Hepatocyte (in vitro differentiated cells): ENCODE data around the gene USP20. TPM values are rescaled to one million over a fixed set of nuclear protein-coding genes. Genes with fewer than 3 reads are reported as not detected.

ENCODE experiments used
- DNase-seq: peaks from one replicate; pipeline ENCODE4 v3.0.0-alpha.2; 2016; ENCODE audit warnings: low spot score
- H2AFZ ChIP-seq: fragments of 200-600 bp; sonication (generic); 2 replicates; pipeline ENCODE4 v1.6.0; 2016; ENCODE audit warnings: antibody characterized with exemption, mild to moderate bottlenecking
- H3K27ac ChIP-seq: fragments of 200-600 bp; sonication (generic); 2 replicates; pipeline ENCODE4 v1.5.1; 2016; ENCODE audit warnings: mild to moderate bottlenecking
- H3K27me3 ChIP-seq: fragments of 200-600 bp; sonication (generic); 2 replicates; pipeline ENCODE4 v1.6.1; 2016
- H3K36me3 ChIP-seq: fragments of 200-600 bp; sonication (generic); replicated peaks from 2 replicates; pipeline ENCODE4 v1.5.1; 2016; ENCODE audit warnings: low read depth; ENCODE audit not compliant: insufficient read depth
- H3K4me1 ChIP-seq: fragments of 200-600 bp; sonication (generic); 2 replicates; pipeline ENCODE4 v1.5.1; 2016; ENCODE audit warnings: mild to moderate bottlenecking, moderate library complexity; ENCODE audit not compliant: insufficient read depth
- H3K4me2 ChIP-seq: fragments of 200-600 bp; sonication (generic); 2 replicates; pipeline ENCODE4 v1.6.0; 2016
- H3K4me3 ChIP-seq: fragments of 200-600 bp; sonication (generic); 2 replicates; pipeline ENCODE4 v1.5.1; 2016; ENCODE audit warnings: mild to moderate bottlenecking
- H3K79me2 ChIP-seq: fragments of 200-600 bp; sonication (generic); 2 replicates; pipeline ENCODE4 v1.6.0; 2017; ENCODE audit warnings: mild to moderate bottlenecking
- H3K9me2 ChIP-seq: fragments of 200-600 bp; sonication (generic); replicated peaks from 2 replicates; pipeline ENCODE4 v1.6.0; 2017; ENCODE audit warnings: mild to moderate bottlenecking; ENCODE audit not compliant: insufficient read depth
- H3K9me3 ChIP-seq: fragments of 200-600 bp; sonication (generic); 2 replicates; pipeline ENCODE4 v1.5.1; 2016; ENCODE audit warnings: low read depth, mild to moderate bottlenecking
- H4K20me1 ChIP-seq: fragments of 200-600 bp; sonication (generic); 2 replicates; pipeline ENCODE4 v1.6.0; 2016; ENCODE audit warnings: mild to moderate bottlenecking; ENCODE audit not compliant: insufficient read depth, poor library complexity, severe bottlenecking
- EZH2 ChIP-seq: fragments of 200-600 bp; sonication (generic); IDR thresholded peaks from 2 replicates; pipeline ENCODE4 v1.6.1; 2016; ENCODE audit warnings: antibody characterized with exemption, mild to moderate bottlenecking, borderline replicate concordance
- EZH2phosphoT487 ChIP-seq: fragments of 200-600 bp; sonication (generic); IDR thresholded peaks from one replicate; pipeline ENCODE4 v1.6.1; 2018; ENCODE audit warnings: antibody characterized with exemption, mild to moderate bottlenecking, low read depth, moderate library complexity; ENCODE audit not compliant: unreplicated experiment, severe bottlenecking
- WGBS: methylation state at CpG from one replicate; pipeline ENCODE4 v1.1.6; 2016; ENCODE audit warnings: low lambda C conversion rate; ENCODE audit errors: missing lambda C conversion rate; 5-methylcytosine and 5-hydroxymethylcytosine counted together
- polyA plus RNA-seq: library from polyadenylated mRNA; unstranded; fragments of >200 nt; fragmentation: Nextera tagmentation; extraction: Ambion mirVana; gene quantifications from 2 replicates; pipeline ENCODE4 v1.2.1, GENCODE V29; 2016
- total RNA-seq: library from RNA; depleted of rRNA; stranded (reverse); fragments of >200 nt; gene quantifications from 2 replicates; pipeline ENCODE4 v1.2.3, GENCODE V29; 2014
- TF ChIP-seq, protein P1 (sequence below): fragments of 200-600 bp; sonication (generic); IDR thresholded peaks from 2 replicates; pipeline ENCODE4 v1.5.1; 2016; ENCODE audit warnings: antibody characterized with exemption, mild to moderate bottlenecking; ENCODE audit not compliant: poor library complexity

Gene USP20
- total and polyA plus RNA-seq, 2 experiments from 2014 or later = 10.6 to 29.0 TPM

DNA sequence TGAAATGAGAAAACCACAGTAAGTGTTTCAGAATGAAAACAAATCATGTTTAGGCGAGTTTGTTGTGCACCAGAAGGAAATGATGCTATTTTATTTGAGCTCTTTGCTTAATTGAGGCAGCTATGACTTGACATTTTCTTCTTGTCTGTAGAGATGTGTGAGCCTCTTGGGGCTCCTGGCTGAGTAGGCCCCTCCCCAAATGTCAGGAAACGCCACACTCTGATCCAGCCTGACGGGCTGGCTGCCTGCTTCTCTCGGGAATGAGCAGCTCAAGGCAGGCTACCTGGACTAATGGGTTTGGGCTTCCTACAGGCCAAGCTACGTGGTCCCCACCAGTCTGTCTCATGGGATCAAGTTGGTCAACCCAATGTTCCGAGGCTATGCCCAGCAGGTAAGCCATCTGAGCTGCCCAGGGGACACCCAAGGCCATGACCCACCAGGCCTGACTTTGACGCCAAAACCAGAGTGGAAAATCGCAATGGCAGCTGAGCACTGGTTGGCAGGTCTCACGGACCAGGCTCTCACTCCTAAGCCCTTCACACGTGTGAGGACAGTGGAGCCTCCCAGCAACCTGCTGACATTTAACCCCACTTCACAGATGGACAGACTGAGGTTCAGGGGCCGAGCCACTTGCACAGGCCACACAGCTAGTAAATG is 29.9 kb downstream of the USP20 start:
- H4K20me1 ChIP-seq = no peaks in the 10 kb centered on the region
- H3K4me2 ChIP-seq = no peak overlapping the region
- DNase-seq = no peak
- H3K36me3 ChIP-seq = no peaks in the 10 kb centered on the region
- H3K4me1 ChIP-seq = no peaks in the 10 kb centered on the region
- no peak overlapping the region for H3K27ac ChIP-seq
- no peak overlapping the region for H3K4me3 ChIP-seq
- no peaks in the 10 kb centered on the region for H3K9me3 ChIP-seq
- H3K9me2 ChIP-seq = no peaks in the 10 kb centered on the region
- H3K27me3 ChIP-seq = no peaks in the 10 kb centered on the region
- 68% methylated on average over 11 of the region's 11 CpGs for WGBS
- TF ChIP-seq, protein P1, sequence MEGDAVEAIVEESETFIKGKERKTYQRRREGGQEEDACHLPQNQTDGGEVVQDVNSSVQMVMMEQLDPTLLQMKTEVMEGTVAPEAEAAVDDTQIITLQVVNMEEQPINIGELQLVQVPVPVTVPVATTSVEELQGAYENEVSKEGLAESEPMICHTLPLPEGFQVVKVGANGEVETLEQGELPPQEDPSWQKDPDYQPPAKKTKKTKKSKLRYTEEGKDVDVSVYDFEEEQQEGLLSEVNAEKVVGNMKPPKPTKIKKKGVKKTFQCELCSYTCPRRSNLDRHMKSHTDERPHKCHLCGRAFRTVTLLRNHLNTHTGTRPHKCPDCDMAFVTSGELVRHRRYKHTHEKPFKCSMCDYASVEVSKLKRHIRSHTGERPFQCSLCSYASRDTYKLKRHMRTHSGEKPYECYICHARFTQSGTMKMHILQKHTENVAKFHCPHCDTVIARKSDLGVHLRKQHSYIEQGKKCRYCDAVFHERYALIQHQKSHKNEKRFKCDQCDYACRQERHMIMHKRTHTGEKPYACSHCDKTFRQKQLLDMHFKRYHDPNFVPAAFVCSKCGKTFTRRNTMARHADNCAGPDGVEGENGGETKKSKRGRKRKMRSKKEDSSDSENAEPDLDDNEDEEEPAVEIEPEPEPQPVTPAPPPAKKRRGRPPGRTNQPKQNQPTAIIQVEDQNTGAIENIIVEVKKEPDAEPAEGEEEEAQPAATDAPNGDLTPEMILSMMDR = no peak
- no peak for TF ChIP-seq EZH2phosphoT487
- no peak for TF ChIP-seq EZH2
- no peak overlapping the region for H2AFZ ChIP-seq
- no peaks in the 10 kb centered on the region for H3K79me2 ChIP-seq

DNA sequence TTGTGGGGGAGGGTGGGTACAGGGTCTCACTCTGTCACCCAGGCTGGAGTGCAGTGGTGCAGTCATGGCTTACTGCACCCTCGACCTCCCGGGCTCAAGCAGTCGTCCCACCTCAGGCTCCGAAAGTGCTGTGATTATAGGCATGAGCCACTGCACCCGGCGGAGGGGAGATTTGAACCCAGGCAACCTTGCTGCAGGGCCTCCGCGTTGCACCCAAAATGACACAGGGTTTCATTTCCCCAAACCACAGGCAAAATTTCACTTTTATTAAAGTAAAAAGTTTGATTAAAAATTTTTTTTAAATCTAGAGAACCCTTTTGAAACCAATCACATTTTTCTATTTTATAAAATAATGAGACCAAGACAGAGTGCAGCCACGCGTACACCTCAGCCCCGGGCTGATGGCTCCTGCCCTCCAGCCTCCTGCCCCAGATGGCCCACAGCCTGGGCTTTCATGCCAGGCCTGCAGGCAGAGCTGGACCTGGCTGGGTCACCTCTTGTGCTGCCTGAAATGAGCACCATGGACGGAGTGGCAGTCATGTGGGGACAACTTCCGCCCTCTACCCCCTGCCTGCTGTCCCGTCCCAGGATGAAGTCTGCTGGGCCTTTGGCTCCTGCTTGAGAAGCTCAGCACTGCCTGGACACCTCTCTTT is 30.5 kb downstream of the USP20 start:
- H3K9me3 ChIP-seq = no peaks in the 10 kb centered on the region
- H2AFZ ChIP-seq = no peak overlapping the region
- no peaks in the 10 kb centered on the region for H3K36me3 ChIP-seq
- H3K27ac ChIP-seq = no peak overlapping the region
- 88% methylated on average over 13 of the region's 14 CpGs for WGBS
- no peaks in the 10 kb centered on the region for H3K27me3 ChIP-seq
- H3K9me2 ChIP-seq = no peaks in the 10 kb centered on the region
- DNase-seq = no peak
- H3K4me2 ChIP-seq = no peak overlapping the region
- H3K79me2 ChIP-seq = no peaks in the 10 kb centered on the region
- TF ChIP-seq EZH2 = no peak
- TF ChIP-seq, protein P1 = no peak
- TF ChIP-seq EZH2phosphoT487 = no peak
- H3K4me3 ChIP-seq = no peak overlapping the region
- H3K4me1 ChIP-seq = no peaks in the 10 kb centered on the region
- H4K20me1 ChIP-seq = no peaks in the 10 kb centered on the region

DNA sequence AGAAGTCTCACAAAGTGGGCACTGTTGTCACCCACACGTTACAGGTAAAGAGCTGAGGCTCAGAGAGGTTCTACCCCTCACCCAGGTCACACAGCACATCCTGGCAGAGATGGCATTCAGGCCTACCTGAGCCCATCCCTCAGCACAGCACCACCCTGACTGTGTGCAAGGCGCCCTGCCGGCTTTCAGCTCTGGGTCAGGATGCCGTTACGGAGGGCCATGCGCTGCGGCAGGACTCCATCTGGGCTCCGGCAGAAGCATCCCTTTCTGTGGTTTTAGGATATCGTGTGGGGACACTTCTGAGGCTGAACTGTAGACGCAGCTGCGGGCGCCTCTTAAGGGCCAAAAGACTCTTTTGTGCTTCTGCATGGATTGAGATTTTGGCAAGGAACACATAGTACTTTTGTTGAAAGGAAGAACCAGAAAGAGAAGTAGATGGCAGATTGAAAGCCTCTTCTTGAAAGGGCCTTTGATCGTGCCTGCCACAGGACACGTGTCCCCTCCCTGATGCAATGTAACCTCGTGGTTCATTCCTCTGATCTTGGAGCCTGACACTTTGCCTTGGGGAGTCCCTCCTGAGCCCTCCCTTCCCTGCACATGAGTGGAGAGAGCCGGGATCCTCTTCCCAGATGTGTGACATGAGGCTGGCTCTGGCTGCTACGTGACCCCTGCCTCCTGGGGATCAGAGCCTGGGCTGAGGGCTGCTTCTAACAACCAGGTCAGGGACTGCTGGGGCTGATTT is 31.3 kb downstream of the USP20 start:
- no peak for DNase-seq
- Histone ChIP-seq H4K20me1 (no peaks in the 10 kb centered on the region), H3K27me3 (no peaks in the 10 kb centered on the region), H3K4me3 (no peak overlapping the region), H3K27ac (no peak overlapping the region), H2AFZ (no peak overlapping the region), H3K36me3 (no peaks in the 10 kb centered on the region), H3K9me2 (no peaks in the 10 kb centered on the region), H3K4me2 (no peak overlapping the region), H3K9me3 (no peaks in the 10 kb centered on the region), H3K4me1 (no peaks in the 10 kb centered on the region), H3K79me2 (no peaks in the 10 kb centered on the region)
- TF ChIP-seq, protein P1 = no peak
- TF ChIP-seq EZH2 (no peak), EZH2phosphoT487 (no peak)
- WGBS = 87% methylated on average over 17 of the region's 17 CpGs
